T-cell (primary cell): ENCODE data around the gene AP1S1. TPM values are rescaled to one million over a fixed set of nuclear protein-coding genes. Genes with fewer than 3 reads are reported as not detected.
"Not testable (repeated sequence)": the region's sequence is repeated elsewhere in the genome, so short reads cannot be mapped to it uniquely, and the experiment has no call there.

Experiments used
- ATAC-seq, 4 experiments: fragments of 200-7000 bp in 3 of 4; fragments of 150-1000 bp in 1 of 4; cut with Tn5 transposase; replicated peaks in 1 of 4; 1 replicate in 3 of 4; 2 replicates in 1 of 4; pipeline ENCODE4 v1.10.0; 2021; ENCODE audit warnings: moderate library complexity in 3 of 4, mild to moderate bottlenecking in 2 of 4, moderate number of reproducible peaks in 1 of 4
- CTCF ChIA-PET, 2 donors: fragments of 300-600 bp; sonication (Branson Sonifier 250); formaldehyde crosslinking; loops; one replicate each; lab custom pipeline; 2022; ENCODE audit warnings: antibody characterized with exemption in 2 of 2; lab: Charles Lee
- POLR2A ChIA-PET, 2 donors: fragments of 300-600 bp; sonication (Branson Sonifier 250); formaldehyde crosslinking; loops; one replicate each; lab custom pipeline; 2022; ENCODE audit warnings: antibody characterized with exemption in 2 of 2; lab: Charles Lee
- DNase-seq, 35 experiments: peaks; one replicate each; pipeline versions ENCODE4 v3.0.0 to v3.0.0-alpha.2; 2013 to 2023
- H3K27ac ChIP-seq: one replicate; pipeline ENCODE4 v1.5.1; 2013; ENCODE audit warnings: low read length
- H3K27me3 ChIP-seq, 2 experiments: replicated peaks in 1 of 2; 1 replicate in 1 of 2; 2 replicates in 1 of 2; pipeline versions ENCODE4 v1.6.1 to v1.7.0; 2013; ENCODE audit warnings: low read length in 1 of 2, mixed read lengths in 1 of 2; ENCODE audit not compliant: control insufficient read depth in 2 of 2, insufficient read depth in 2 of 2; ENCODE audit errors: extremely low read depth in 1 of 2
- H3K36me3 ChIP-seq, 2 donors: 1 replicate in 1 of 2; 2 replicates in 1 of 2; pipeline versions ENCODE4 v1.6.1 to v1.7.0; 2013; ENCODE audit warnings: low read length in 1 of 2; ENCODE audit not compliant: control insufficient read depth in 2 of 2, insufficient read depth in 1 of 2; ENCODE audit errors: extremely low read depth in 1 of 2
- H3K4me1 ChIP-seq, 2 experiments: 1 replicate in 1 of 2; 2 replicates in 1 of 2; pipeline versions ENCODE4 v1.6.1 to v1.7.0; 2013; ENCODE audit warnings: low read length in 2 of 2, mixed read lengths in 1 of 2; ENCODE audit not compliant: insufficient read depth in 2 of 2, control insufficient read depth in 1 of 2; ENCODE audit errors: extremely low read depth in 1 of 2
- H3K4me3 ChIP-seq, 2 donors: 1 replicate in 1 of 2; 2 replicates in 1 of 2; pipeline versions ENCODE4 v1.5.1 to v1.7.0; 2013; ENCODE audit warnings: mild to moderate bottlenecking in 2 of 2, low read length in 1 of 2, moderate library complexity in 1 of 2; ENCODE audit not compliant: control insufficient read depth in 1 of 2; ENCODE audit errors: extremely low read depth in 1 of 2
- H3K9me3 ChIP-seq: 2 replicates; pipeline ENCODE4 v1.7.0; 2013
- H3K27ac Mint-ChIP-seq, 2 donors: one replicate each; pipeline ENCODE4 v1.8.0; 2020 to 2021; ENCODE audit warnings: mild to moderate bottlenecking in 2 of 2, mixed read lengths in 2 of 2
- H3K27me3 Mint-ChIP-seq, 2 donors: one replicate each; pipeline ENCODE4 v1.8.0; 2021 to 2022; ENCODE audit warnings: mixed read lengths in 2 of 2
- H3K36me3 Mint-ChIP-seq: one replicate; pipeline ENCODE4 v1.8.0; 2021; ENCODE audit warnings: mixed read lengths
- H3K4me1 Mint-ChIP-seq, 3 donors: one replicate each; pipeline ENCODE4 v1.8.0; 2020 to 2022; ENCODE audit warnings: mixed read lengths in 3 of 3, mild to moderate bottlenecking in 1 of 3
- H3K4me3 Mint-ChIP-seq, 3 donors: one replicate each; pipeline ENCODE4 v1.8.0; 2020 to 2022; ENCODE audit warnings: mild to moderate bottlenecking in 3 of 3, mixed read lengths in 3 of 3, moderate library complexity in 3 of 3
- H3K9me3 Mint-ChIP-seq, 3 donors: one replicate each; pipeline ENCODE4 v1.8.0; 2020 to 2022; ENCODE audit warnings: mixed read lengths in 3 of 3
- WGBS: methylation state at CpG from one replicate; pipeline ENCODE4 v1.1.5; 2013; ENCODE audit warnings: missing lambda C conversion rate; ENCODE audit not compliant: insufficient coverage; 5-methylcytosine and 5-hydroxymethylcytosine counted together
- total RNA-seq, 35 experiments: library from RNA in 6 of 35; stranded (reverse) in 6 of 35; fragments of 120-200 nt in 1 of 35; gene quantifications; one replicate each; pipeline versions ENCODE4 v1.2.1 to v1.2.4 and lab custom pipeline; 2013 to 2026

Gene AP1S1
- total RNA-seq, 5 donors from 2014 or later (not counting 1 experiment from before 2014, with no cell fraction given): 8.1 to 16.7 (median 14.4) TPM

- Histone ChIP-seq H3K27ac (no peak overlapping the region), H3K9me3 (no peaks in the 10 kb centered on the region), H3K4me3 (no peak overlapping the region), H3K36me3 (no peaks in the 10 kb centered on the region), H3K4me1 (peaks cover 0 to 21% of the 10 kb centered on the region in 2 experiments), H3K27me3 (peaks cover 4 to 75% of the 10 kb centered on the region in 2 experiments)
- WGBS: 87% methylated on average over 7 of the region's 14 CpGs
- POLR2A ChIA-PET: no interaction called here
- Mint-ChIP-seq H3K27me3 (peaks cover 16 to 33% of the 10 kb centered on the region in 2 donors), H3K36me3 (no peaks in the 10 kb centered on the region), H3K4me3 (no peak overlapping the region), H3K27ac (no peak overlapping the region), H3K9me3 (no peaks in the 10 kb centered on the region), H3K4me1 (peaks cover 6 to 19% (median 8%) of the 10 kb centered on the region in 3 donors)
- ATAC-seq (no peak), DNase-seq (no peak)
- CTCF ChIA-PET: no interaction called here
Measured at GRCh38 chr7:101198476-101198875, 44.2 kb downstream of the AP1S1 start.

DNA sequence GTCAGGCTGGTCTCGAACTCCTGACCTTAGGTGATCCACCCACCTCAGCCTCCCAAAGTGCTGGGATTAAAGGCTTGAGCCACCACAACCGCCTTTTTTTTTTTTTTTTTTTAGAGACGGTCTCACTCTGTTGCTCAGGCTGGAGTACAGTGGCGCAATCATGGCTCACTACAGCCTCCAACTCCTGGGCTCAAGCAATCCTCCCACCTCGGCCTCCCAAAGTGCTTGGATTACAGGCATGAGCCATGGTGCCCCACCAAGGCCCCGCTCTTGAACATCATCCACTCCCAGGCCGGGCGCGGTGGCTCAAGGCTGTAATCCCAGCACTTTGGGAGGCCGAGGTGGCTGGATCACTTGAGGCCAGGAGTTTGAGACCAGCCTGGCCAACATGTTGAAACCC is 45.2 kb downstream of the AP1S1 start:
- Mint-ChIP-seq H3K4me1 (peaks cover 13 to 19% (median 16%) of the 10 kb centered on the region in 3 donors), H3K27me3 (peaks cover 21 to 38% of the 10 kb centered on the region in 2 donors)
- H3K9me3 Mint-ChIP-seq, H3K27ac Mint-ChIP-seq, H3K27ac ChIP-seq, ATAC-seq, H3K4me3 Mint-ChIP-seq, H3K9me3 ChIP-seq, DNase-seq, H3K36me3 ChIP-seq, H3K36me3 Mint-ChIP-seq, H3K4me3 ChIP-seq: not testable (repeated sequence)
- CTCF ChIA-PET: interaction anchor here in 1 of 2 donors (0.7 kb wide), 1 partner anchor 15 kb away, joined by 4 read pairs; no protein-coding TSS in a partner anchor
- peaks cover 0 to 26% of the 10 kb centered on the region in 2 experiments for H3K4me1 ChIP-seq
- 95% methylated on average over 8 of the region's 10 CpGs for WGBS
- POLR2A ChIA-PET: interaction anchor here in 1 of 2 donors (0.6 kb wide), 1 partner anchor 375 kb away, joined by 4 read pairs; no protein-coding TSS in a partner anchor
- H3K27me3 ChIP-seq: peaks cover 4 to 80% of the 10 kb centered on the region in 2 experiments

- POLR2A ChIA-PET: no interaction called here
- Histone ChIP-seq H3K27me3 (peaks cover 4 to 76% of the 10 kb centered on the region in 2 experiments), H3K27ac (no peak overlapping the region), H3K4me3 (no peak overlapping the region), H3K4me1 (peaks cover 0 to 30% of the 10 kb centered on the region in 2 experiments), H3K9me3 (no peaks in the 10 kb centered on the region), H3K36me3 (no peaks in the 10 kb centered on the region)
- DNase-seq (no peak), ATAC-seq (no peak)
- Mint-ChIP-seq H3K27ac (no peak overlapping the region), H3K4me1 (peaks cover 13 to 19% (median 16%) of the 10 kb centered on the region in 3 donors), H3K27me3 (peaks cover 21 to 38% of the 10 kb centered on the region in 2 donors), H3K9me3 (no peaks in the 10 kb centered on the region), H3K4me3 (no peak overlapping the region), H3K36me3 (no peaks in the 10 kb centered on the region)
- CTCF ChIA-PET: interaction anchor here in 1 of 2 donors (0.6 to 0.7 kb wide), 3 partner anchors 10 to 92 kb away, joined by 3 to 4 read pairs (median 3); no protein-coding TSS in a partner anchor
- WGBS: no CpG with 5 or more reads among the region's 2 CpGs
Measured at GRCh38 chr7:101200504-101200861, 46.2 kb downstream of the AP1S1 start.

DNA sequence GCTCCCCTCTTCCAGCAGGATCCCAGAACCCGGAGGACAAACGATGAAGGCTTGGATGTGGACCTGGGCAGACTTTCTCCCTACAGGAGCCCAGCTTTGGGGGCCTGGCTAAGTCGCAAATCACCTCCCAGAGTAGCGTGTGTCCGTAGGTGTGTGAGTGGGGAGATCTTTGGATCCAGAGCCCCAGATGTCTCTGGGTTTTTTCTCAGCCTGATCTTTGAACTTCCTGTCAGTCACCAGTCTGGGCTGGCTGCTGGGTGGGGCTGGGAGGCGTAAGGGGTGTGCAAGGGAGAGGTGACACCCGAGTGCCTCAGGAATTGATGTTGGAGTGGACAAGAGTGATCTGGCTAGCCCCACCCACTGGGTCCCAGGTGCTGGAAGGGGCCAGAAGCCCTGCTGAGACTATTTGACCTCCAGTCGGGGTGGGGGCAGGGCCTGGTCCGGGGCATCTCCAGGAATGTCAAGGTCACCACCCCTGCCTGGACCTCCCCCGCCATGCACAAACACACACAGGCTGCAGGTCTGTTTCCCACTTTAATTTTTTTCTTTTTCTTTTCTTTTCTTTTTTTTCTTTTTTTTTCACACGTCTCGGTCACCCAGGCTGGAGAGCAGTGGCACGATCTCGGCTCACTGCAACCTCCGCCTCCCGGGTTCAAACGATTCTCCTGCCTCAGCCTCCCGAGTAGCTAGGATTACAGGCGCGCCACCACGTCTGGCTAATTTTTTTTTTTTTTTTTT is 46.8 kb downstream of the AP1S1 start, which contains the start of gene MOGAT3:
Gene MOGAT3 (minus strand): TSS at position 175 of the 738 bp plus-strand sequence. CDS start 182 bp downstream, outside the sequence.
- H3K4me3 ChIP-seq: no peak within 1 kb of the TSS
- peaks cover 0 to 30% of the 10 kb centered on the region in 2 experiments for H3K4me1 ChIP-seq
- Mint-ChIP-seq H3K4me3 (peak within 1 kb of the TSS; percentile 21 to 51 (median 37)), H3K36me3 (peaks cover 4% of the 10 kb centered on the region), H3K4me1 (peaks cover 13 to 19% (median 16%) of the 10 kb centered on the region in 3 donors), H3K27ac (no peak within 1 kb of the TSS), H3K9me3 (no peaks in the 10 kb centered on the region), H3K27me3 (peaks cover 21 to 38% of the 10 kb centered on the region in 2 donors)
- H3K36me3 ChIP-seq: peaks cover 0 to 3% of the 10 kb centered on the region in 2 donors
- 24% methylated on average over 6 of the region's 21 CpGs for WGBS
- POLR2A ChIA-PET: no interaction called here
- no peak within 1 kb of the TSS for H3K27ac ChIP-seq
- H3K27me3 ChIP-seq: peaks cover 2 to 71% of the 10 kb centered on the region in 2 experiments
- no peaks in the 10 kb centered on the region for H3K9me3 ChIP-seq
- DNase-seq (no peak), ATAC-seq (peak in 2 of 4 experiments; percentile 22 to 52)
- CTCF ChIA-PET: interaction anchor here in 1 of 2 donors (0.6 to 0.7 kb wide), 3 partner anchors 61 to 82 kb away, joined by 3 to 5 read pairs (median 4); no protein-coding TSS in a partner anchor

- H3K4me1 Mint-ChIP-seq: peaks cover 13 to 19% (median 16%) of the 10 kb centered on the region in 3 donors
- ATAC-seq: peak in 2 of 4 experiments; percentile 37 to 45
Measured at GRCh38 chr7:101201695-101202602, 47.7 kb downstream of the AP1S1 start.

More at GRCh38 chr7:101201695-101202602, 47.7 kb downstream of the AP1S1 start:
- Mint-ChIP-seq H3K36me3 (peaks cover 11% of the 10 kb centered on the region), H3K4me3 (peak overlapping the region in 2 of 3 donors; percentile 21 to 51), H3K9me3 (no peaks in the 10 kb centered on the region), H3K27me3 (peaks cover 21 to 33% of the 10 kb centered on the region in 2 donors), H3K27ac (no peak overlapping the region)
- ChIA-PET POLR2A (interaction anchor here in 1 of 2 donors (0.6 kb wide), 1 partner anchor 30 kb away, joined by 4 read pairs; no protein-coding TSS in a partner anchor), CTCF (interaction anchor here (0.6 to 0.7 kb wide), 2 partner anchors 10 to 60 kb away, joined by 3 to 4 read pairs; no protein-coding TSS in a partner anchor)
- no peak overlapping the region for H3K27ac ChIP-seq
- peaks cover 0 to 7% of the 10 kb centered on the region in 2 donors for H3K36me3 ChIP-seq
- H3K4me3 ChIP-seq: no peak overlapping the region
- WGBS: 20% methylated on average over 74 of the region's 75 CpGs
- DNase-seq: no peak
- peaks cover 2 to 65% of the 10 kb centered on the region in 2 experiments for H3K27me3 ChIP-seq
- no peaks in the 10 kb centered on the region for H3K9me3 ChIP-seq
- peaks cover 0 to 30% of the 10 kb centered on the region in 2 experiments for H3K4me1 ChIP-seq
